ENCODE data around the gene MVP.
"Not testable (repeated sequence)": the region's sequence is repeated elsewhere in the genome, so short reads cannot be mapped to it uniquely, and the experiment has no call there.

The MVP gene

DNA sequence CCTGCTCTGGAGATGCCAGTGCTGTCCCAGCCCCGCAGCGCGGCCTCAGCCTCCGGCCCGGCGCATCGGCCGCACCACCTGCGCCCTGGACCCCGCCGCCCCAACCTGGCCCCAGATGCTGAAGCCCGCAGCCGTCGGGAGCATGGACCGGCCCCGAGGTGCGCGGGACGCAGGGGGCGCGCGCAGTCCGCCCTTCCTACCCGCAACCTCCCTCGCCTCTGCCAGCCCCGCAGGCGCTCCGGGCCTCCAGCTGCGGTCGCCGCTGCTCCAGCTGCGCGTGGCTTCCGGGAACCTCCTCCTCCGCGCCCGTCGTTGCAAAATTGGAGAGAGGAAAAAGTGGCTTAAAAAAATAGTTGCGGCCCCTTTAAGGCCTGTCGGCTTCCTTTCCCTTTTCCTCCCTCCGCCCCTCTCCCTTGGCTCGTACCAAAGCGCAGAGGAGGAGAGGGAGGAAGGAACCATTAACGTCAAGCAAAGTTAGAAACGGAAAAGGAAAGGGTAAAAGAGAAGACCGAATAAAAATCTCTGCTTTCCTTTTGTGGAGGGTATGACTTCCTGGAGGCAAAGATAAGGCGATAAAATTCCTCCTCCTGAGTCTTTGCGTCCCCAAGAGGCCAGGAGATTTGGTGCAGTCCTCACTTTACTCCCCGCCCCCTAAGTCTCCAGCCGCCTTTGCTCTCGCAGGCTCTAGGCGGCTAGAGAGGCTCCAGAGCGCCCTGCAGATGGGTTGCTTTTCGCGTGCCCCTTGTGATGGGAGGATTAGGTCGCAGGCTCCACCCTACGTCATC lies 42.8 kb downstream of the MVP start, which contains the start of gene CDIPT:
Gene CDIPT (minus strand): TSS at position 343 of the 785 bp plus-strand sequence. CDS start 369 bp downstream, outside the sequence.
- TF ChIP-seq, protein P1, sequence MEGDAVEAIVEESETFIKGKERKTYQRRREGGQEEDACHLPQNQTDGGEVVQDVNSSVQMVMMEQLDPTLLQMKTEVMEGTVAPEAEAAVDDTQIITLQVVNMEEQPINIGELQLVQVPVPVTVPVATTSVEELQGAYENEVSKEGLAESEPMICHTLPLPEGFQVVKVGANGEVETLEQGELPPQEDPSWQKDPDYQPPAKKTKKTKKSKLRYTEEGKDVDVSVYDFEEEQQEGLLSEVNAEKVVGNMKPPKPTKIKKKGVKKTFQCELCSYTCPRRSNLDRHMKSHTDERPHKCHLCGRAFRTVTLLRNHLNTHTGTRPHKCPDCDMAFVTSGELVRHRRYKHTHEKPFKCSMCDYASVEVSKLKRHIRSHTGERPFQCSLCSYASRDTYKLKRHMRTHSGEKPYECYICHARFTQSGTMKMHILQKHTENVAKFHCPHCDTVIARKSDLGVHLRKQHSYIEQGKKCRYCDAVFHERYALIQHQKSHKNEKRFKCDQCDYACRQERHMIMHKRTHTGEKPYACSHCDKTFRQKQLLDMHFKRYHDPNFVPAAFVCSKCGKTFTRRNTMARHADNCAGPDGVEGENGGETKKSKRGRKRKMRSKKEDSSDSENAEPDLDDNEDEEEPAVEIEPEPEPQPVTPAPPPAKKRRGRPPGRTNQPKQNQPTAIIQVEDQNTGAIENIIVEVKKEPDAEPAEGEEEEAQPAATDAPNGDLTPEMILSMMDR (IDR thresholded peaks at IDR 0.05; ENCODE audit: low read depth, low read length, missing control alignments): peak; percentile 73
- peak; percentile 92 for DNase-seq (ENCODE audit: extremely low read depth, low read depth)
- peak within 1 kb of the TSS; percentile 87 for H3K4me3 ChIP-seq (replicated peaks; ENCODE audit: low read depth, low read length)

DNA sequence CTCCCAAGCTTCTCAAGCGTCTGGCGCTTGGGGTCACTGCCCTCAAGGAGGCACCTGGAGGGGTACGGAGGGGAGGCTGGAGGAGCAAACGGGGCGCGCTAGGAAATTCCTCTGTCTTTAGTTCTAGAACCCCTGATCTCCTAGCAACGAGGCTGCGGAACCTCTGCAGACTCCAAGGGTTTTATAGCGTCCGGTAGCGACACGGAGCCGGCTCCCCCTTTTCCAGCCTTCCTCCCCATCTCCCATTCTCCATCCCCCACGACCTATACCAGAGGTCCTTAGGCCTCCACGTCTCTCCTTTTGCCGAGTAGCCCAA lies 43.4 kb downstream of the MVP start:
- no peak for DNase-seq (ENCODE audit: extremely low read depth, low read depth)
- peak overlapping the region; percentile 19 for H3K4me3 ChIP-seq (replicated peaks; ENCODE audit: low read depth, low read length)
- TF ChIP-seq, protein P1 (IDR thresholded peaks at IDR 0.05; ENCODE audit: low read depth, low read length, missing control alignments): no peak

DNA sequence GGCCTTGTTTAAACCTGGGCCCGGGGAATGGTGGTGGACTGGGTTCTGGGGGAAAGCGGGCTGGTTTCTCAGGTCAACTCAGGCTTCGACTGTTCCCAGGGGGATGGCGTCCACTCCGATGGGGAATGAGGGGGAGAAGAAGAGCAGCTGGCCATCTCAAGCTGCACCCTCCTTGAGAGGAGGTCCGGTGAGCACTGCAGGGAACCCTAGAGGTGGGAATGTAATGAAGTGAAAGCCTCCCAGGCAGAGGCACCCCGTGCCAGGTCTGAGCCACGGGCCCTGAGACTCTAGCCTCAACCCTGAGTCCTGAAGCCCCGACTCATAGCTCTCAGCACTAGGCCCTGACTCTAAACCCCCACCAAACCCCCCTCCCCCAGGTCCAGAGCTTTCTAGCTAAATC lies 43.9 kb downstream of the MVP start:
- DNase-seq (ENCODE audit: extremely low read depth, low read depth): no peak
- TF ChIP-seq, protein P1 (IDR thresholded peaks at IDR 0.05; ENCODE audit: low read depth, low read length, missing control alignments): no peak
- H3K4me3 ChIP-seq (replicated peaks; ENCODE audit: low read depth, low read length): no peak overlapping the region

DNA sequence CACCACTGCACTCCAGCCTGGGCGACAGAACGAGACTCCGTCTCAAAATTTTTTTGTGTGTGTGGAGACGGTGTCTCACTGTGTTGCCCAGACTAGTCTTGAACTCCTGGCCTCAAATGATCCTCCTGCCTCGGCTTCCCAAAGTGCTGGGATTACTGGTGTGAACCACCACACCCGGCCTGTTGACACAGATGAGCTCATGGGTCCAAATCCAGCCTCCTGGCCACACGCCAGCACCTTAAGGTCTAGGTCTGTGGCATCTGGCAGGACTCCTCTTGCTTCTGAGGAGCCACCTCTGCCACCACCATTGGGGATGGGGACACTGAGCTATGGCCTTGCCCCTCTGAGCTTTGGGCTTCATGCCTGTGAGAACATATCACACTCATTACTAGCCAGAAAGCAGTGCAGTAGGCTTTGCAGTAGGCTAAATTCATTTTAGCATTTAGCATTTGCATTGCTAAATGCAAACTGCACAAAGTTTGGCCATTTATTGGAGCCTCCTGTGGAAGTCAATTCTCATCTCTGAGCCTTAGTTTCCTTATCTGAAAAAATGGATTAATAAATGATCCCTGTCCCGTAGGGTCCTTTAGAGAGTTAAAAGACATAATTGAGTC lies 48.2 kb downstream of the MVP start:
- no peak for DNase-seq (ENCODE audit: extremely low read depth, low read depth)
- TF ChIP-seq, protein P1 (IDR thresholded peaks at IDR 0.05; ENCODE audit: low read depth, low read length, missing control alignments): no peak
- H3K4me3 ChIP-seq (replicated peaks; ENCODE audit: low read depth, low read length): no peak overlapping the region

DNA sequence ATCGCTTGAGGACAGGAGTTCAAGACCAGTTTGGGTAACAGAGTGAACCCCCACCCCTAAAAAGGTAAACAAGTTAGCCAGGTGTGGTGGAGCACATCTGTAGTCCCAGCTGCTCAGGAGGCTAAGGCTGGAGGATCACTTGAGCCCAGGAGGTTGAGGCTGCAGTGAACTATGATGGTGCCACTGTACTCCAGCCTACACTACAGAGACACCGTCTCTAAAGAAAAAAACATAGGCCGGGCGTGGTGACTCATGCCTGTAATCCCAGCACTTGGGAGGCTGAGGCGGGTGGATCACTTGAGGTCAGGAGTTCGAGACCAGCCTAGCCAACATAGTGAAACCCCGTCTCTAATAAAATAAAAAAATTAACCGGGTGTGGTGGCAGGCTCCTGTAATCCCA lies 48.8 kb downstream of the MVP start:
- not testable (repeated sequence) for H3K4me3 ChIP-seq (replicated peaks; ENCODE audit: low read depth, low read length); DNase-seq (ENCODE audit: extremely low read depth, low read depth)

DNA sequence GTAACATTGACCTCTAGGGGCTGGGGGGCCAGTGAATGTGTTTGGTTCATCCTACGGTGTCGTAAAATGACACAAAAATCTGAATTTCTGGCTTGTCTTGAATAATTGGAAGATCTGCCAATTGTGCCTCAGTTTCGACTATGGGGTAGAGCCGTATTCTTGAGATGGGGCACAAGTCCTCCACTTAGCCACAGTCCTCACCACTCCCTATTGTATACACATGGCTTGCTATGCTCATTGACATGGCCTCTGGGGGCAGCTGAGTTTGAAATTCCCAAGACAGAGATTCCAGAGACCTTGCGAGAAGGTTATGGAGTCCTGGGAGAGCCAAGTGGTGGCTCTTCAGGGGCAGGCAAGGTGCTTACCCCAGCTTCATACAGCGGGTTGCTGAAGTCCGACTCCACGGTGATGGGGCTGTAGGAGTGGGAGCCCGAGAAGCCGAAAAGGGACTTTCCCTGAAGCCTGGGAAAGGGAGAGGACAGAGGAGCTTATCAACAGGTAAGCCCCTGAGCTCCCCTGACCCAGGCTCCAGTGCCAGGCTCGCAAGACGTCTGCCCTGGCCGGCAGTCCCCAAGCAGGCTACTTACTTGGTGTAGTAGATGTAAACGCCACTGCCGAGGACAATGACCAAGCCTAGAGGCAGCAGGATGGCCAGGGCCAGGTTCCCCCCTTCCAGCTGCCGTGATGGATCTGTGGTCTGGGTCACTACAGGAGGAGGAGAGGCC lies 51.7 kb downstream of the MVP start:
- no peak overlapping the region for H3K4me3 ChIP-seq (replicated peaks; ENCODE audit: low read depth, low read length)
- TF ChIP-seq, protein P1 (IDR thresholded peaks at IDR 0.05; ENCODE audit: low read depth, low read length, missing control alignments): no peak
- no peak for DNase-seq (ENCODE audit: extremely low read depth, low read depth)

DNA sequence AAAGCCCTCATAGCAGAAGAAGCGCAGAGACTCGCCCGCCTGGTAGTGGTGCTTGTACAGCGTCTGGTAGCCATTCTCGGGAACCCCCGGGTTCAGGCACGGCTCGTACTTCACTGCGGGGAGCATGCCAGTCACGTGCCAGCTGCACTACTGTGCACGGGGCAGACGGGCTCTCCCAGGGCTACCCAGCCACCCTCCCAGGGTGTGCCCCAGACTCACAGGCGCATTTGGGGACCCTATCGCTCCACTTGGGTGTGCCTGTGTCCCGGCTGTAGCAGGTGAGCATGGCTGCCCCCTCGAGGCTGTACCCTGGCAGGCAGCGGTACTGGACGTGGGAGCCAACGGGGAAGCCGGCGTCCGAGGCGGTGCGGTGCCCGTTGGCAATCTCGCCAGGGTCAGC lies 53.1 kb downstream of the MVP start:
- TF ChIP-seq, protein P1 (IDR thresholded peaks at IDR 0.05; ENCODE audit: low read depth, low read length, missing control alignments): no peak
- no peak for DNase-seq (ENCODE audit: extremely low read depth, low read depth)
- no peak overlapping the region for H3K4me3 ChIP-seq (replicated peaks; ENCODE audit: low read depth, low read length)
